ENCODE measurements around the gene APOBEC2.

APOBEC2 gene

DNA sequence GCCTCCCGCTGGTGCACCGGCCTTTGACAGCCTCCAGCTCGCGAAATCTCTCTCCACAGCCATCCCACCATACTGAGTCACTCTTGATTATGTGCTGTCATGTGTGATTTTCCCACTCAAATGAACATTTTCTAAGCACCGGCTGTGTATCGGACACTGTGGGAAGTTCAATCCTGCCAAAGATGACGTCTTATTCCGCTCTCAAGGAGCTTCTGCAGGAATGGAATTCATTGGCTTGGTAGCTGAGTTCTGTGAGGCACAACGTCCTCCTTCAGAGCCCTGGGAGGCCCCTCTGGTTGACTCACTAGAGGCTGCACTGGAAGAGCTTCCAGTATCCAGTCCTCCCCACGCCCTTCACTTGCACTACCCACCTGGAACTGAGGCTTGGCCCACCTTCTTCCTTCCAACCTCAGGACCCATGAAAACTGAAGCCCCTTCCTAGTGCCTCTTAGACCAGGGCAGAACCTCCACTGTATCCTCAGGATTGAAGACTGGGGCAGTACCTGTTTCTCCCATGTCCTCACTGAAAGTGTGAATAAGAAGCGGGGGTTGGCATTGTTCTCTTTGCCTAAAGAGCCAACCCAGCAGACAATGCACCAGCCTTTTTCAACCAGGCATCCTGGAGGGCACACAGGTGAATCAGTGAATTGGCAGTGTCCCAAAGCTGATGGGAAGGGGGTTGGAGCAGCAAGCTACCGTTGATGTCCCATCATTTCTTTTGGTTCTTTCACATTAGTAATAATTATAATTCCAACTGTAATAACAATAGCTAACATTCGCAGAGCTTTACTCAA lies 15.7 kb upstream of the APOBEC2 start:
- no peak for DNase-seq (ENCODE audit: low read depth)

DNA sequence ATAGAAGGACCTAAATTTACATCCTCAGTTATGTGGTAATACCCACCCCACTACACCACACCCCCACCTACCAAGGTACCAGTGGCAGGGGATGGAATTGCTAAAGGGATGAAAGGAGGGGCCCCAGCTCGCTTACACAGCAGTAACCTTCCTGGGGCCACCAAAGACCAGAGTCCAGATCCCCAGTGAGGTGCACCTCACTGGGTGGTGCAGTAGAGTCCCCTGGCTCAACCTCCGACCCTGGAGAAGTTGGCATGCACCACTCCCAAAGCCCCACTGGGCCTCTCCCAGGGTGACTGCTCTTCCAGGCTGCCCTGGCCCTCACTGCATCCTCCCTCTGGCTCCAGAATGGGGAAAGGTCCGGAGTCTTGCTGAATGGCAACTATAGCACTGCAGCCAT lies 14.8 kb upstream of the APOBEC2 start:
- DNase-seq (ENCODE audit: low read depth) = no peak

DNA sequence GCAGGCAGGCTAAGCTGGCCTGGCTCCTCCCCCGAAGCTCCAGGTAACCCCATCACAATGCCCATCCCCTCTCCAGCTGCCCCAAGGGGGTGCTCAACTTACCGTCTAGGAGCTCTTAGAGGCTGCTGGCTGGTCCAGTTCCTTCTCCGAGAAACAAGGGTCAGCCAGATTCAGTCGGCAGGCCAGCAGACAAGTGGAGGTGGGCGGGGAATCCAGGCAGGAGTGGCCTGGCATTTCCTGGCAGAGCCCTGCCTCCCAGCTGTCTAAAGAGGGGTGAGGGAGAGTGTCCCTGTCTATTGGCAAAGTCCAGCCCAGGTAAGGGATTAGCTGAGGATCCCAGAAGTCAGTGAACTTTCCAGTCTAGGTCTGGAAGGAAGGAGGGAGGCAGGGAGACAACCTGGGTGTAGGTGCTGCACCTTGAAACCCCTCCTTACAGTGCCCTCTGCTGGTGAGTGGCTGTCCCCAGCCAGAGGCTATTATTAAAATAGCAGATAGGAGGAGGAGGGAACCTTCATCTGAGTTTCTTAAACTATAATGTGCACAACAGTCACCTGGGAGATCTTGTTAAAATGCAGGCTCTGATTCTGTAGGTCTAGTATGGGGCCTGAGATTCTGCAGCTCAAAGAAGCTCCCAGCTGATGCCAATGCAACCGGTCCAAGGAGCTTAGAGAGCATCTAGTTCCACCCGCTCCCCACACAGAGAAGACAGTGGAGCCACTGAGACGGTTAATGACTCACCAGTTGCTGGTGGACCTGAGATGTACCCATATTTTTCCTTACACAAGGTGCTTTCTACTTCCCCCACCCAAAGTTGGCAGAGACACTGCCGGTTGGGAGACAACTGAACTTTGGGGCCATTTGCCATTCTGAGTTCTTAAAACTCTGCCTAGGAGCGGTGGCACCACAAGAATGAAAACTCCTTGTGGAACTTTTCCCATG lies 13.7 kb upstream of the APOBEC2 start, which contains the start of gene UNC5CL:
Gene UNC5CL (minus strand): TSS at position 162 of the 939 bp plus-strand sequence. CDS start 4,147 bp downstream, outside the sequence.
- peak; percentile 28 for DNase-seq (ENCODE audit: low read depth)

DNA sequence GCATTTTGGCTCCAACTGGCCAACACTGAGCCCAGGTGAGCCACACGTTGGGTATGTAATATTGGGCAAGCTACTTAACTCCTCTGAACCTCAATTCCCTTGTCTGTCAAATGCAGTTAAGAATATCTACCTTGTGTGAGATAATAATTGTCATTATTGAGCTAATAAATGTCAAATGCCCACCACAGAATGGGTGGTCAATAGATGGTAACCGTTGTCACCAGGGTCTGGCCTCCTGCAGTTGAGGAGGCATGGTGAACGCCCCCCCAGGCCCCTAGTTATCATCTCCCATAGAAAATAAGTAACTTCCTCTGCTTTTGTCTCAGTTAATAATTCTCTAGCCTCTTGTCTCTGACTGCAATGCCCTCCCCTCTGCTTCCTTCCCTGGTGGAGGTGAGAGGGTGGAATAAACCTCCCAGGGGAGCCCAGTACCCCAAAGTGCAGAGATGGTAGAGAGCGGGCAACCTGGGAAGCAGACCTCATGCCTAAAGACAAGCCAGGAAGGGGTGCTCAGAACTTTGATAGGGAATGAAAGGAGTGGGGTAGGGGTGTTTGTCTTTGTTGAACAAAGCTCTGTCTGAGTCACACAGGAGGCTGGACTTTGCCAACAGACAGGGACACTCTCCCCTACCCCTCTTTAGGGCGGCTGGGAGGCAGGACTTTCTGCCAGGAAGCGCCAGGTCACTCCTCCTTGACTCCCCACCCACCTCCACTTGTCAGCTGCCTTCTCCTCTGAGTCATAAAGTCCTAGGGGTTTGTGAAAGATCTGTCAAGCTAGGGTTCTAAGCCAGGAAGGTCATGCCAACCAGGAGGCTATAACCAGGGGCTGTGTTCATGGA lies 12.7 kb upstream of the APOBEC2 start:
- DNase-seq (ENCODE audit: low read depth) = no peak

- no peak for DNase-seq (ENCODE audit: low read depth)
These were observed 12.0 kb upstream of the APOBEC2 start for GRCh38 chr6:41040940-41041536.

- DNase-seq (ENCODE audit: low read depth) = no peak
These were observed 10.6 kb upstream of the APOBEC2 start, which contains the start of gene TSPO2 for GRCh38 chr6:41042226-41043055. TSPO2 (plus strand) TSS chr6:41042467; CDS start chr6:41042986, 519 bp downstream.

DNA sequence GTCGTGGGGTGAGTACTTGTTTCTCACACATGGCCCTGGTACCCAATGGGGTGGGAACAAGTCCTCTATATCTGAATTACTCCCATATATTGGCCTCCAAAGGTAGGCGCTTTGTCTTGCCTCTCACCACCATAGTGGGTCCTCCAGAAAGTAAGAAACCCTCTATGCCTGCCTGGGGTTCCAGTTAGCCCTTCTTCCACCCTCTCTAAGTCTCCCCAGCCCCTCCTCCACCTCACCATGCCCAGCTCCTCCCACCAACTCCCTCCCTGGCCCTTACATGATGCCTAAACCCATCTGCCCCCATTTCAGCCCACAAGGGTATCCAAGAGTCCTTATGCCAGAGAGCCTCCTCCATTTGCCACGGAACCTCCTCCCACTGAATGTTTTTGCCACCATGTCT lies 9.9 kb upstream of the APOBEC2 start:
- DNase-seq (ENCODE audit: low read depth) = no peak

DNA sequence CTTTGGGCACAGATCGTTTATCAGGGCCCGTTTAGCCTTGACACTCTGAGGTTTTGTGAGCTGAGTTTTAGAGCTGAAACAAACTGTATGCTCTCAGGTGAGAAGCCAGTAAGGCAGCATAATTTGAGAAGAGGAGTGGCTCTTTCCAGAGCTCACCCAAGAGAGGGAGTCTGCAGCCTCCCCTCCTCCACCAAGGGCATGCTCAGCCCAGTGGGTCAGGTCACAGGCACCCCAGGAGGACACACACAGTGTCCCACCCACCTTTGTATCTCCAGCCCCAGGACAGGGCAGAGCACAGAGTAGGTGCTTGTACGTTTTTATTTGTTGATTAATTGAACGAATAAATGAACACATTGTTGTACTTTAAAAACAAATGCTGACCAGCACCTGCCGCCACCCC lies 7.3 kb upstream of the APOBEC2 start:
- no peak for DNase-seq (ENCODE audit: low read depth)

DNA sequence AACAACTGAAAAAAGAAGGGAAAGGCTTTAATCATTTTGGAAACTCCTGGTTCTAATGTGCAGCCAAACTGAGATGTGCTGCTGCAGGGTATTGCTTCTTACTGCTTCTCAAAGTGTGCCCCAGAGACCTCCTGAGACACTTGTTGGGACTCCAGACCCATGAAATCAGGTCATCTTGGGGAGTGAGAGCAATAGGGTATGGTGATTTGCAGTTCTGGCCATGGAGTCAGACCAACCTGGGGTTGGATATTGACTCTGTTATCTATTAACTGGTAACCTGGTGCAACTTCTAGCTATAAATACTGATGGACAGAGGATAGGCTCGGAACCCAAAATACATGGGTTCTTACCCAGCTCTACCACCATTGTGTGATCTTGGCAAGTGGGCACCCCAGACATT lies 6.9 kb upstream of the APOBEC2 start:
- DNase-seq (ENCODE audit: low read depth) = no peak

DNA sequence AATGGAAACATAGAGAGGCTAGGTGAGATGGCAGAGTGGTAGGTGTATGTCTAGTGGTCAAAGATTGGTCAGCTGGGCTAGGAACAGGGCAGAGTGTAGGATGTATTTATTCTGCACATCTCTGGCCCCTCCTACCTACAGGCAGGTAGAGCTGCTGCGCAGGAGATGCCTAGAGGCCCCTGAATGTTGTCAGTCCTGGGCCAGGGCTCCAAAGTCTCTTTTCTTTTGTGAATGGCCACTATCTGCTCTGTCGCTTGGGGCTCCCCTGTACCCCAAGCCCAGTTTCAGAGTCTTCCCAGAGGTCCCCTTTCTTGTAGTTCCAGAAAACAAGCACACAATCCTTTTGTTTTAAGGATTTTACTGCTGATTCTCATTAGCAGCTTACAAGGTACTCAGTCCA lies 5.7 kb upstream of the APOBEC2 start:
- no peak for DNase-seq (ENCODE audit: low read depth)

DNA sequence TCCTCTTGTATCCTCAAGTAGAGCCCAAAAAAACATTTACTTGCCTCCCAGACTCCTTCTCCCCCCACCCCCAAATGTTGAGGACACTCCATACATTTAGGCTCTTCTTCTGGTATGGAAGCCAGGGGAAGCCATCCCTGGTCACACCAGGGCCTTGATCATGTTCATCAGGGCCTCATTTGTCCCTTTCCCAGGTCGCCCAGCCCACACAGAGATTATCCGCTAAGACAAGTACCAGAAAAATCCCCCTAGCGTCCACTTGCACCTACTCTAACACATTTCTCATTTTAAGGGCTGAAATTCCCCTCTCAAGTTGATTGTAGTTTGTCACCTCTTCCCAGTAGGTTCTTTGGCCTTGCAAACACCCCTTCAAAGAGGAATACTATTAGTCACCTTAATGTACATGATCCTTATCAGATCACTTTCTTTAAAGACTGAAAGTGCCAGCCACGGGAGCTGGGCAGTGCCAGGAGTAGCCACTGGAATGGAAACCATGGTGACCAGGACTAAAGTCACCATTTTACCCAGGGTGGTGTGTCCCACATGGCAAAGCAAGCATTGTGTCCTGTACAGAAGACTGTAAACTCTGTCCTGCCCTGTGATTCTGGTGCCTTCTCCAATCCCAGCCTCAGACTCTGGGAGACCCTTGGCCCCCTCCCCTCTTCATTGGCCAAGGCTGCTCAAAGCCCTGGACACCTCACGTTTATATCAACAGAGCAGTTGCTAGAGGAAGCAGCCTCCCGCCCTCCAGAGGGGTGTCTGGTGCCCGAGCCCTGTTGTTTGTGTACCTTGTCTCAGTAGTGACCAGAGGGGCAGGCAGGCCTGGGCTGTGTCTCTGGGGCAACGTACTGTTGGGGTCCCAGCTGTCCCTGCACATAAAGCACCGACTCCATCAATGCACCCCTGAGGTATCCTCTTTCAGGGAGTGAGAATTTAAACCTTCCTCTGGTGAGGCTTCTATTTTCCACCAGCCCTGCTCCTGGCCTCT lies 5.0 kb upstream of the APOBEC2 start:
- DNase-seq (ENCODE audit: low read depth) = no peak

DNA sequence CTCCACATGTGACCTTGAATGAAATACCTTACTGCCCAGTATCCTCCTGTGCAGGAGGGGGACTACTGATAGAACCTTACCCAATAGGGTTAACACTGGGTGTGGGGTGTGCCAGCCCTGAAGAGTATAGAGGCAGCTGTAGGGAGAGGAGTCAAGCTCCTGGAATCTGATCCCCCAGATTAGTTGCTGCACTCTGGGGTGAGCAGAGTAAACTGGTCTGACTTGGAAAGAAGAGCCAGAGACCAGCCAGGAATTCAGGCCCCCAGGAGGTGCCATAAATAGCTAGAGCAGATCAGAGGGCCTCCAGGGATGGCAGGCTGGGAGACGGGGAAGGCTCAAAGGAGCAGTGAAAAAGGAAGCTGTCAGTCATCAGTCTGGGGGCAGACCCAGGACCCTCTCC lies 3.5 kb upstream of the APOBEC2 start:
- no peak for DNase-seq (ENCODE audit: low read depth)

GRCh38 chr6:41049955-41050354 lies 3.0 kb upstream of the APOBEC2 start:
- no peak for DNase-seq (ENCODE audit: low read depth)

- no peak for DNase-seq (ENCODE audit: low read depth)
These were observed 2.5 kb upstream of the APOBEC2 start for GRCh38 chr6:41050536-41050935.

DNA sequence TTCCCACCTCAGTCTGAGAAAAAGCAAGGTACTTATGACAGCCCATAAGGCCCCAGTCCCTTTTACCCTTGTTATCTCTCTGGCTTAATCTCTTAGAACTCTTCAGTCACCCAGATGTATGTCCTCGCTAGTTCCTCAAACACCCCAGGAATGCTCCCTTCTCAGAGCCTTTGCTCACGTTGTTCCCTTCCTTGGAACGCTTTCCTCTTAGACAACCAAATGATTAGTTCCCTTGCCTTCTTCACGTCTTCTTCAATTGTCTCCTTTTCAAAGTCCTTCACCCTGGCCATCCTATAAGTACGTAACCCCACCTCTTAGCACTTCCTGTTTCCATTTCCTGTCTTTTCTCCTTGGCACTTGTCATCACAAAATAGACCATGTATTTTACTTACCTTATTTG lies 1.1 kb upstream of the APOBEC2 start:
- no peak for DNase-seq (ENCODE audit: low read depth)

GRCh38 chr6:41054511-41054910 lies 1.5 kb downstream of the APOBEC2 start:
- no peak for DNase-seq (ENCODE audit: low read depth)

GRCh38 chr6:41055149-41055548 lies 2.1 kb downstream of the APOBEC2 start:
- no peak for DNase-seq (ENCODE audit: low read depth)

DNA sequence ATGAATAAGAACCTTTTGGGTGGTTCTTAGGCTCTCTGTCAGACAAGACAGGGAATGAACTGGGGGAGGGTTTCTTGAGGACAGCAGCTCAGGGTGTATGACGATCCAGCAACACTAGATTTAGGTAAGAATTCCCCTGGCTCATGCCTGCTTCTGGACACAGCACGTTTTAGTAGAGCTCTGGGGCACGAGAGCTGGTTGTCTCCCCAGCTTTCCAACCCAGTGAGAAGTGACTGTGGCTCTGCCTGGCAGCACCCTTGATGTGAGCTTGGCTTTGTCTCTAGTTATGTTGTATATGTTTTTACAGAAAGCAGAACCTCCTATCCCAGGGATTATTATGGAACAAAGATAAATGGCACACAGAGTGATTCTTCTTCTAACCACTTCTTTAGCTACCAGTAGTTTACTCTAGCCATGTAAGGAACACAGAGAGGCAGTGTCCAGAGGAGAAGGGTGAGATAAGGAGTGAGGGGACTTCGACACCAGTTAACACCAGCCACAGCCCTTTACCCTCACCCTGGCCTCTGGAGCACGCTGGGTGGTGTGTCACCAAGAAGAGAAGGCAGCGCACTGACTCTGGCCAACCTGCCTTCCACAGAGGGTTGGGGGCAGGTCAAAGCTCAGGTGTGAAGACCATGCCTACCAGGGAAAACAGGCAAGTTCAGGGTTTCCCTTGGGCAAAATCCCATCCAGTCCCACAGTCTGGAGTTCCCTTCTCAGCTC lies 3.9 kb downstream of the APOBEC2 start:
- no peak for DNase-seq (ENCODE audit: low read depth)

DNA sequence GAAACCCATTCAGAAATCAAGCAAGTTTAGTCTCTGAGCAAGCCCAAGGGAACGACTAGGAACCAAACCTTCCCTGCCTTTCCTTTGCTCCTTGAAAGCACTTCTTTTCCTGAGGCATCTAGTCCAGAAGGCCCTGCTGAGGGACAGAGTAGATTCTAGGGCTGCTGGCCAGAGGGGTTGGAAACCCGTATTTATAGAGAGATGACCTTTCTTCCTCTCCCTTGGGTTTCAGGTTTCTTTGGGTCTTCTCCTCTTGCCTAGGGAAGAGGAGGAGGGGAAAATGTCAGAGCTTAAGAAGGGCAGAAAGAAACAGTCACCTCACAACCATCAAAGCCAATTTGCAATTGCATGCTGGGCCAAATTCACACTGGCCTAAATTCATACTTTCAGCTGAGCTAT lies 5.8 kb downstream of the APOBEC2 start:
- no peak for DNase-seq (ENCODE audit: low read depth)

Measured in stimulated activated CD8-positive, alpha-beta memory T cell treated with anti-CD3 and anti-CD28 coated beads, Interleukin-4, amount 100 ng/mL, for 24 hours (primary cell).